Neural crest cell (in vitro differentiated cells): ENCODE results near the gene KLRF1. TPM values are rescaled to one million over a fixed set of nuclear protein-coding genes. Genes with fewer than 3 reads are reported as not detected.
"Not testable (repeated sequence)": the region's sequence is repeated elsewhere in the genome, so short reads cannot be mapped to it uniquely, and the experiment has no call there.

ENCODE experiments used
- DNase-seq: peaks from one replicate; pipeline ENCODE4 v3.0.0; 2021; ENCODE audit warnings: low read depth, mixed read lengths, low spot score
- H3K27ac Mint-ChIP-seq: one replicate; pipeline ENCODE4 v1.8.0; 2021; ENCODE audit warnings: mild to moderate bottlenecking, mixed read lengths; ENCODE audit not compliant: unreplicated experiment
- H3K27me3 Mint-ChIP-seq: 2 replicates; pipeline ENCODE4 v1.8.0; 2021; ENCODE audit warnings: low read depth, mild to moderate bottlenecking, mixed read lengths
- H3K36me3 Mint-ChIP-seq: 2 replicates; pipeline ENCODE4 v1.8.0; 2021; ENCODE audit warnings: low read depth, mild to moderate bottlenecking, mixed read lengths
- H3K4me1 Mint-ChIP-seq: 2 replicates; pipeline ENCODE4 v1.8.0; 2021; ENCODE audit warnings: mixed read lengths
- H3K4me3 Mint-ChIP-seq: one replicate; pipeline ENCODE4 v1.8.0; 2021; ENCODE audit warnings: mild to moderate bottlenecking, mixed read lengths
- H3K9me3 Mint-ChIP-seq: 2 replicates; pipeline ENCODE4 v1.8.0; 2021; ENCODE audit warnings: mixed read lengths
- total RNA-seq: library from RNA; stranded (reverse); gene quantifications from 2 replicates; pipeline ENCODE4 v1.2.1, GENCODE V29; 2021
- TF ChIP-seq, protein P1 (sequence below): fragments of 200-600 bp; sonication (generic); conservative IDR thresholded peaks from 2 replicates; pipeline ENCODE4 v1.5.0; 2021; ENCODE audit warnings: antibody characterized with exemption, mild to moderate bottlenecking

The KLRF1 gene
- total RNA-seq, 1 donor from 2014 or later: not detected

DNA sequence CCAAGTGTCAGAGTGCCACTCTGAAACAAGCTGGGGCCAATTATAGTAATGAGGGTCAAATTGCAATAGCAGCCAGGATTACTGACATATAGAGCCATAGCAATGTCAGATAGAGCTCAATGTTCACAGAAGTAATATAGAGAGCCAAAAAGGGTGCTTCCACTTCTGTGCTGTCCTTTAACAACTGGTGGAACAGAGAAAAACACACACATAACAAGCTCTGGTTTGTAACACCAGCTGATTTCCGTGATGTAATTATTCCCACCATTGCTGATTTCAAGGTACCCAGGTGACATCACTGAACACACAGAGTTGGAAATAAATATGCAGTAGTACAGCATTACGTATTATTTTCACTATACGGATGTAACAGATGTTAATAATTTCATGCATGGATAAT lies 44.9 kb downstream of the KLRF1 start:
- DNase-seq: no peak
- H3K4me3 Mint-ChIP-seq: no peak overlapping the region
- H3K27ac Mint-ChIP-seq: no peak overlapping the region
- no peaks in the 10 kb centered on the region for H3K27me3 Mint-ChIP-seq
- H3K4me1 Mint-ChIP-seq: peaks cover 13% of the 10 kb centered on the region
- H3K9me3 Mint-ChIP-seq: peaks cover 2% of the 10 kb centered on the region
- no peaks in the 10 kb centered on the region for H3K36me3 Mint-ChIP-seq
- TF ChIP-seq, protein P1, sequence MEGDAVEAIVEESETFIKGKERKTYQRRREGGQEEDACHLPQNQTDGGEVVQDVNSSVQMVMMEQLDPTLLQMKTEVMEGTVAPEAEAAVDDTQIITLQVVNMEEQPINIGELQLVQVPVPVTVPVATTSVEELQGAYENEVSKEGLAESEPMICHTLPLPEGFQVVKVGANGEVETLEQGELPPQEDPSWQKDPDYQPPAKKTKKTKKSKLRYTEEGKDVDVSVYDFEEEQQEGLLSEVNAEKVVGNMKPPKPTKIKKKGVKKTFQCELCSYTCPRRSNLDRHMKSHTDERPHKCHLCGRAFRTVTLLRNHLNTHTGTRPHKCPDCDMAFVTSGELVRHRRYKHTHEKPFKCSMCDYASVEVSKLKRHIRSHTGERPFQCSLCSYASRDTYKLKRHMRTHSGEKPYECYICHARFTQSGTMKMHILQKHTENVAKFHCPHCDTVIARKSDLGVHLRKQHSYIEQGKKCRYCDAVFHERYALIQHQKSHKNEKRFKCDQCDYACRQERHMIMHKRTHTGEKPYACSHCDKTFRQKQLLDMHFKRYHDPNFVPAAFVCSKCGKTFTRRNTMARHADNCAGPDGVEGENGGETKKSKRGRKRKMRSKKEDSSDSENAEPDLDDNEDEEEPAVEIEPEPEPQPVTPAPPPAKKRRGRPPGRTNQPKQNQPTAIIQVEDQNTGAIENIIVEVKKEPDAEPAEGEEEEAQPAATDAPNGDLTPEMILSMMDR: no peak

DNA sequence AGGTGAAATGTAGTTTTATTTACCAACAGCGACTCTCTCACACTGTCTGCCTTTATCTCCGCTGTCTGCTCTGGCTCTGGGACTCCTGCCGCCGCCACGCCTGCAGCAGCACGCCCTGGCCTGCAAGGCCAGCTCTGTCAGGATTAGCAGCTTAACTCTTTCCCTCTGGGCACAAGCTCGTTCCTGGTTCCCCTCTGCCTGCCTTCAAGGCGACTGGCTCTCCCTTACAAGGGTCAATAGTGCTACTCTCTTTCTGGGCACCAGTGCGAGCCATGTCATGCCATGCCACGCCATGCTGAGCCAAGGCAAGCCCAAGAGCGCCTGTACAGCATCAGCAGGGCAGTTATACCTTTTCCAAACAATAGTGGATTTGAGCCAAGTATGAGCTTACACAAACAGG lies 45.5 kb downstream of the KLRF1 start:
- peaks cover 7% of the 10 kb centered on the region for H3K9me3 Mint-ChIP-seq
- DNase-seq: no peak
- TF ChIP-seq, protein P1: no peak
- no peaks in the 10 kb centered on the region for H3K36me3 Mint-ChIP-seq
- no peak overlapping the region for H3K27ac Mint-ChIP-seq
- peaks cover 13% of the 10 kb centered on the region for H3K4me1 Mint-ChIP-seq
- H3K4me3 Mint-ChIP-seq: no peak overlapping the region
- H3K27me3 Mint-ChIP-seq: no peaks in the 10 kb centered on the region

DNA sequence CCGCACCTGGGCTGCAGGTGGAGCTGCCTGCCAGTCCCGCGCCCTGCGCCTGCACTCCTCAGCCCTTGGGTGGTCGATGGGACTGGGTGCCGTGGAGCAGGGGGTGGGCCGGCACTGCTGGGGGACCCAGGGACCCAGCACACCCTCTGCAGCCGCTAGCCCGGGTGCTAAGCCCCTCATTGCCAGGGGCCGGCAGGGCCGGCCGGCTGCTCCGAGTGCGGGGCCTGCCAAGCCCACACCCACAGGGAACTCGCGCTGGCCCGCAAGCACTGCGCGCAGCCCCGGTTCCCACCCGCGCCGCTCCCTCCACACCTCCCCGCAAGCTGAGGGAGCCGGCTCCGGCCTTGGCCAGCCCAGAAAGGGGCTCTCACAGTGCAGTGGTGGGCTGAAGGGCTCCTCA lies 48.8 kb downstream of the KLRF1 start:
- not testable (repeated sequence) for H3K9me3 Mint-ChIP-seq, DNase-seq, H3K4me3 Mint-ChIP-seq, H3K27ac Mint-ChIP-seq, H3K36me3 Mint-ChIP-seq, H3K4me1 Mint-ChIP-seq, H3K27me3 Mint-ChIP-seq

DNA sequence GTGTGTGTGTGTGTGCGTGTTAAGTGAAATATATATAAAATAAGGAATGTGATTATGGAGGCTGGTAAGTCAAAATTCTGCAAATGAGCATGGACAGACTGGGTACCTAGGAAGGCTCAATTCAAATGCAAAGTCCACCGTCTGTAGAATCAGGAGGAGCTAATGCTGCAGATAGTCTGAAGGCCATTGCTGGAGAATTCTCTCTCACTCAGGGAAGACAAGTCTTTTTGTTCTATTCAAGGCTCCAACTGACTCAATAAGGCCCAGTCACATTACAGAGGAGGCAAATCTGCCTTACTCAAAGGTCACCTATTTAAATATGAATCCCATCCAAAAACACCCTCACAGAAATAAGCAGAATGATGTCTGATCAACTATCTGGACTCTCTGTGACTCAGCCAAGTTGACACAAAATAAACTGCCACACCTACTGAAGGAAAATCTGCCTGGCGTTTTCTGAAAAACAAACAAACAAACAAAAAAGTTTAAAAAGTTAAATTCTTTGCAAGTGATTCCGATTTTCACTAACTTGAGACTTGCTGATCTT lies 53.3 kb downstream of the KLRF1 start:
- Mint-ChIP-seq H3K27me3 (no peaks in the 10 kb centered on the region), H3K36me3 (no peaks in the 10 kb centered on the region), H3K4me3 (no peak overlapping the region), H3K9me3 (peaks cover 5% of the 10 kb centered on the region), H3K4me1 (peaks cover 10% of the 10 kb centered on the region), H3K27ac (no peak overlapping the region)
- TF ChIP-seq, protein P1: no peak
- no peak for DNase-seq

DNA sequence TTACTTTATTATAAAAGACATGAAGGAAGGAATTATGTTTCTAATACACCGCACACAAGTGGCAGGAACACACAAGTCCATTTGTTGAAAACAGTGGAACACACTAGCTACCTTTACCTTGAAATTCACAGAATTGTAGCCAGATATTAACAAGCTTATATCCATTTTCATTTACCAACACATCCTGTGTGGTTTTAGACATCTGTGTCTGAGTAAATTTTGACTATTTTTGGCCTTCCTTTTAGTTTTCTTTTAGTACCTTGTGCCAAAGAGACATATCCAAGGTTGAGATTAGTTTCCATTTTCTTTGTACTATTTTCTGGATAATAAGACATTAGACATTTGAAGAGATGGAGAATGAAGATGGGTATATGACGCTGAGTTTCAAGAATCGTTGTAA lies 54.0 kb downstream of the KLRF1 start, which contains the start of gene KLRF2:
Gene KLRF2, plus strand, starts transcription at position 244 of the 400 bp plus-strand sequence. Its CDS starts 107 bp downstream, at position 351.
- H3K4me3 Mint-ChIP-seq: no peak within 1 kb of the TSS
- H3K27me3 Mint-ChIP-seq: no peaks in the 10 kb centered on the region
- no peaks in the 10 kb centered on the region for H3K36me3 Mint-ChIP-seq
- no peak for DNase-seq
- H3K27ac Mint-ChIP-seq: no peak within 1 kb of the TSS
- TF ChIP-seq, protein P1: no peak
- H3K4me1 Mint-ChIP-seq: peaks cover 10% of the 10 kb centered on the region
- peaks cover 5% of the 10 kb centered on the region for H3K9me3 Mint-ChIP-seq

DNA sequence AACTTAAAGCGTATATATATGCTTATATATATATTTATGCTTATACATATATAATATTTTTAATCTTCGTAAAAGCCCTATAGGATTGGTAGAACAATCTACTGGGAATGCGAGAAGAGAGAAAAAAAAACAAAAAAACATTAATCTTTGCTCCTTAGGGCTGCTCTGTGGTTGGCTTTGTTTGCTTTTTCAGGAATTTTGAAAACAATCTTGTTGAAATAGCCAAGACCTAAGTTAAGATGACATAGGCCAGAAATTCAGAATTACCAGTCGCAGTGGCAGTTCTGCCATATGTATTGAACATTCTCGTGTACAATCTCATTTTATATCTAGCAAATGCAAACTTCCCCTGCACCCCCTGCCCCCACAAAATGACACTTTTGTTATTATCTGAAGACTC lies 54.7 kb downstream of the KLRF1 start:
- TF ChIP-seq, protein P1: no peak
- Mint-ChIP-seq H3K9me3 (peaks cover 5% of the 10 kb centered on the region), H3K27ac (no peak overlapping the region), H3K4me1 (peaks cover 10% of the 10 kb centered on the region), H3K27me3 (no peaks in the 10 kb centered on the region), H3K36me3 (no peaks in the 10 kb centered on the region), H3K4me3 (no peak overlapping the region)
- DNase-seq: no peak
